DND-41 (cell line): Measurements from ENCODE around the gene STMN1.
A peak's percentile ranks its signal among the peaks of the same experiment; 100 is the strongest.

Source experiments
- ATAC-seq: fragments of 200-7000 bp; cut with Tn5 transposase; 3 replicates; pipeline ENCODE4 v1.9.1; 2021; ENCODE audit warnings: low read depth; ENCODE audit not compliant: insufficient read depth
- DNase-seq: peaks from one replicate; pipeline ENCODE4 v3.0.0-alpha.2; 2020
- H2AFZ ChIP-seq: 2 replicates; pipeline ENCODE4 v1.6.0; 2012; ENCODE audit warnings: low read depth, low read length
- H3K27ac ChIP-seq: 2 replicates; pipeline ENCODE4 v1.5.1; 2012; ENCODE audit warnings: low read length, inconsistent platforms
- H3K27me3 ChIP-seq: fragments of 200-600 bp; sonication (generic); 2 replicates; pipeline ENCODE4 v1.6.0; 2012; ENCODE audit warnings: low read length, mild to moderate bottlenecking, inconsistent platforms; ENCODE audit not compliant: insufficient read depth, poor library complexity
- H3K36me3 ChIP-seq: 2 replicates; pipeline ENCODE4 v1.5.1; 2012; ENCODE audit warnings: low read length, inconsistent platforms; ENCODE audit not compliant: insufficient read depth
- H3K4me1 ChIP-seq: 2 replicates; pipeline ENCODE4 v1.5.1; 2012; ENCODE audit warnings: mild to moderate bottlenecking, low read length; ENCODE audit not compliant: insufficient read depth
- H3K4me2 ChIP-seq: 2 replicates; pipeline ENCODE4 v1.6.0; 2012; ENCODE audit warnings: mild to moderate bottlenecking, moderate library complexity, low read length, inconsistent platforms; ENCODE audit not compliant: insufficient read depth
- H3K4me3 ChIP-seq, 2 experiments: fragments of 200-600 bp in 1 of 2; shearing (Covaris generic) in 1 of 2; 2 replicates each; pipeline ENCODE4 v1.5.1; 2012 to 2016; ENCODE audit warnings: inconsistent platforms in 2 of 2, low read length in 2 of 2, mild to moderate bottlenecking in 2 of 2, low read depth in 1 of 2, moderate library complexity in 1 of 2
- H3K79me2 ChIP-seq: 2 replicates; pipeline ENCODE4 v1.6.0; 2012; ENCODE audit warnings: low read length, inconsistent platforms; ENCODE audit not compliant: insufficient read depth
- H3K9ac ChIP-seq: 2 replicates; pipeline ENCODE4 v1.6.0; 2012; ENCODE audit warnings: low read depth, mild to moderate bottlenecking, inconsistent platforms, low read length, moderate library complexity
- H3K9me3 ChIP-seq: 2 replicates; pipeline ENCODE4 v1.5.1; 2012; ENCODE audit warnings: low read length, moderate library complexity, mild to moderate bottlenecking, inconsistent platforms; ENCODE audit not compliant: insufficient read depth, severe bottlenecking
- H4K20me1 ChIP-seq: 2 replicates; pipeline ENCODE4 v1.6.0; 2012; ENCODE audit warnings: low read length; ENCODE audit not compliant: insufficient read depth
- CTCF ChIP-seq: IDR thresholded peaks from 2 replicates; pipeline ENCODE4 v1.5.1; 2012; ENCODE audit warnings: borderline replicate concordance, low read length, moderate library complexity, mild to moderate bottlenecking; ENCODE audit not compliant: poor library complexity, severe bottlenecking; ENCODE audit errors: extremely low read depth
- EZH2 ChIP-seq: IDR thresholded peaks from 3 replicates; pipeline ENCODE4 v1.6.1; 2012; ENCODE audit warnings: borderline replicate concordance, low read depth, mild to moderate bottlenecking, moderate library complexity, low read length, inconsistent platforms; ENCODE audit not compliant: severe bottlenecking

STMN1 gene

GRCh38 chr1:25897754-25898153 is 8.5 kb downstream of the STMN1 start:
- peak; percentile 5; the same call in 1 of the 3 replicates for ATAC-seq
- TF ChIP-seq EZH2: no peak
- TF ChIP-seq CTCF: no peak
- no peak for DNase-seq
- Histone ChIP-seq H3K79me2 (peaks cover 68% of the 10 kb centered on the region), H3K36me3 (peaks cover 92% of the 10 kb centered on the region), H3K4me2 (no peak overlapping the region), H3K4me3 (no peak overlapping the region), H3K27ac (no peak overlapping the region), H2AFZ (no peak overlapping the region), H3K27me3 (no peaks in the 10 kb centered on the region), H3K4me1 (peaks cover 29% of the 10 kb centered on the region), H4K20me1 (peaks cover 64% of the 10 kb centered on the region), H3K9me3 (no peaks in the 10 kb centered on the region), H3K9ac (no peak overlapping the region)

GRCh38 chr1:25896266-25896665 is 10.0 kb downstream of the STMN1 start:
- Histone ChIP-seq H3K4me3 (no peak overlapping the region), H3K36me3 (peaks cover 86% of the 10 kb centered on the region), H4K20me1 (peaks cover 50% of the 10 kb centered on the region), H2AFZ (no peak overlapping the region), H3K27me3 (no peaks in the 10 kb centered on the region), H3K9ac (no peak overlapping the region), H3K4me2 (no peak overlapping the region), H3K79me2 (peaks cover 53% of the 10 kb centered on the region), H3K4me1 (peaks cover 17% of the 10 kb centered on the region; the same call in 1 of the 2 replicates), H3K27ac (peak overlapping the region; percentile 48), H3K9me3 (no peaks in the 10 kb centered on the region)
- DNase-seq (peak; percentile 14), ATAC-seq (no peak)
- TF ChIP-seq EZH2 (no peak), CTCF (no peak)

GRCh38 chr1:25895365-25895990 is 10.7 kb downstream of the STMN1 start:
- peak overlapping the region; percentile 48 for H3K27ac ChIP-seq

More at GRCh38 chr1:25895365-25895990, 10.7 kb downstream of the STMN1 start:
- Histone ChIP-seq H3K4me2 (no peak overlapping the region), H4K20me1 (peaks cover 43% of the 10 kb centered on the region), H3K36me3 (peaks cover 83% of the 10 kb centered on the region), H3K4me3 (no peak overlapping the region), H3K79me2 (peaks cover 45% of the 10 kb centered on the region), H3K9ac (no peak overlapping the region), H3K27me3 (no peaks in the 10 kb centered on the region), H3K4me1 (peaks cover 9% of the 10 kb centered on the region; the same call in 1 of the 2 replicates), H2AFZ (no peak overlapping the region), H3K9me3 (no peaks in the 10 kb centered on the region)
- TF ChIP-seq CTCF: peak; percentile 97
- TF ChIP-seq EZH2: no peak
- DNase-seq (peak; percentile 91), ATAC-seq (peak; percentile 87)
